Mucosa of descending colon (tissue), 3 donors: ENCODE results near the gene WDFY3. TPM values are rescaled to one million over a fixed set of nuclear protein-coding genes. Genes with fewer than 3 reads are reported as not detected.

Experiments used
- ATAC-seq: fragments of 200-7000 bp; cut with Tn5 transposase; one replicate; pipeline ENCODE4 v1.9.1; 2020; ENCODE audit warnings: mild to moderate bottlenecking, moderate library complexity
- DNase-seq, 3 donors: peaks; one replicate each; pipeline ENCODE4 v3.0.0-alpha.2; 2020
- H3K36me3 ChIP-seq: fragments of 200-600 bp; one replicate; pipeline ENCODE4 v1.8.0; 2021; ENCODE audit warnings: low read depth, mild to moderate bottlenecking
- H3K4me1 ChIP-seq: fragments of 200-600 bp; one replicate; pipeline ENCODE4 v1.8.0; 2021; ENCODE audit warnings: low read depth, mild to moderate bottlenecking
- H3K4me3 ChIP-seq: fragments of 200-600 bp; one replicate; pipeline ENCODE4 v1.8.0; 2021; ENCODE audit warnings: mild to moderate bottlenecking
- H3K9me3 ChIP-seq: fragments of 200-600 bp; one replicate; pipeline ENCODE4 v1.8.0; 2021; ENCODE audit warnings: mild to moderate bottlenecking
- CTCF ChIP-seq: fragments of 200-600 bp; IDR thresholded peaks from one replicate; pipeline ENCODE4 v1.8.0; 2022; ENCODE audit warnings: antibody characterized with exemption, mild to moderate bottlenecking
- intact Hi-C, 2 donors: fragments of 100-400 bp; cut with DNase I in 1 of 2; cut with micrococcal nuclease in 1 of 2; formaldehyde crosslinking; loops; one replicate each; pipeline versions ENCODE4 v1.11.0 to v1.11.1; 2022; cut with DNase I, micrococcal nuclease
- total RNA-seq, 3 donors: library from RNA; stranded (reverse); fragmentation: NEBNext Ultra II Directional in 2 of 3; extraction: Animal tissue kit (Norgen Biotek cat#: 25700) in 2 of 3; gene quantifications; one replicate each; pipeline versions ENCODE4 v1.2.1 to v1.2.4, GENCODE V29; 2021 to 2023
- donor health status: DM: no; HTN: no; CAD: no; lungs with moderate emphysema.
- donor health status: DM: no; HTN: no; CAD: no.
- donor health status: DM: no; HTN: yes; CAD: no.

WDFY3 gene
- total RNA-seq, 3 donors from 2014 or later = 49.5 to 76.9 (median 55.5) TPM

DNA sequence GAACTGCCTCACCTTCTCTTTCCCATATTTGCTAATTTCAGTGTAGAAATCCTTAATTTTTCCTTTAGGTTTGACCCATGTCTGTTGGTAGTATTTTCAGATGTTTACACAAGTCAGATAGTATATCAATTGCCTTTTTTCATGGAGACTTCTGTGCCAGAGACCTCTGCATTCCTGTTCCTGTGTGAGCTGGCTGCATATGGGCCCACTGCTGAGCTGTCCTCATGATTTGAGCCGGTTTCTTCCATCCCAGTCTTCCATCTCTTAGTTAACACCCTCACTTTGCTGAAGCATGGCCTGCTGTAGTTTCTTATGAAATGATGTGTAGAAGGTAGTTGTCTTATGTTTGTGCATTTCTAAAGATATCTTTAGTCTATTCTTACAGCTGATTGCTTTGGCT, 343.5 kb downstream of the WDFY3 start:
- no peak for DNase-seq
- no peak for ATAC-seq
- TF ChIP-seq CTCF = no peak
- Histone ChIP-seq H3K4me1 (no peaks in the 10 kb centered on the region), H3K36me3 (no peaks in the 10 kb centered on the region), H3K9me3 (no peaks in the 10 kb centered on the region), H3K4me3 (no peak overlapping the region)
- intact Hi-C loops = no loop called here
